NT2/D1 (cell line): Measurements from ENCODE around the gene PKN2.

Experiments used
- SUZ12 ChIP-seq: IDR thresholded peaks from 2 replicates; pipeline ENCODE4 v1.6.1; 2011; ENCODE audit not compliant: insufficient read length, insufficient read depth; ENCODE audit errors: extremely low read depth
- ZNF274 ChIP-seq: IDR thresholded peaks from 2 replicates; pipeline ENCODE4 v1.6.1; 2011; ENCODE audit warnings: mild to moderate bottlenecking, low read depth, low read length

DNA sequence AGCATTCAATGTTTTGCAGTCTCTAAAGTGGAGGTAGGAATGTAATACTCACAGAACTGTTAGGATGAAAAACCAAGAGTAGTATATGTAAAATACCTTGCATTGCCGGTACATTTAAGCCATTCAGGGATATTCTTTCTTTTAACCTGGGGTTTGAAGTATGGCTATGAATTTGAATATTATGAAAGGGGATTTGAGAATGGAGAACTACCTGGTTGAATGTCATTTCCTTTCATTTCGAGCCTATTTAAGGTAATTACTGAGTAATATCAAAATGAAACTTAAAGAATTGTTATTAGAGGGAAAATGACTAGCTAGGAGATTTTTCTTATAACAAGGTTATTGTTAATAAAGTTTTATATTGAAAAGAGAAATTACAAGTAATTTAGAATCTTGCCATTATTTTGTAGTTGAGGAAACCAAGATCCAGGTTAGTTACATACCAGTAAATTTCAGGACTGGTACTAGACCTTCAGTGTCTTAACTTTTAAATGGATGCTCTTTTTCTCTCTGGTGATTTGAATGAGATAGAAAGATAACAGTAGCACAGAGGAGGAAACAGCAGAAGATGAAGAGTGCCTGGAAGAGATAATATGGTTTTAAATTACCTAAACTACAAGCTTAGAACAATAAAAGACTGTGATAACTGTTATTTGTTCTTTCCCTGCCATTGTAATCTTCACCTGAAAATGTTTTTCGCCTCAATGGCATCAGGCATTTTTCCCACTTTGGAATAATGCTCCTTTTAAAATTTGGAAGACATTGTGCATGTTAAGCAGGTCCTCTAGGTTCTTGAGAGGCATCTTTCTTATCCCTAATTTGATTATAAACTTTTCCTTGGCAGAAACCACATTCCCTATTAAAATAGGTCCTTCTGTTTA is 103.2 kb downstream of the PKN2 start:
- no peak for TF ChIP-seq SUZ12
- TF ChIP-seq ZNF274 = no peak
